Measurements from ENCODE around the gene RPRD1B.

The RPRD1B gene

GRCh38 chr20:38125157-38126056 lies 91.9 kb downstream of the RPRD1B start:
- DNase-seq = no peak

DNA sequence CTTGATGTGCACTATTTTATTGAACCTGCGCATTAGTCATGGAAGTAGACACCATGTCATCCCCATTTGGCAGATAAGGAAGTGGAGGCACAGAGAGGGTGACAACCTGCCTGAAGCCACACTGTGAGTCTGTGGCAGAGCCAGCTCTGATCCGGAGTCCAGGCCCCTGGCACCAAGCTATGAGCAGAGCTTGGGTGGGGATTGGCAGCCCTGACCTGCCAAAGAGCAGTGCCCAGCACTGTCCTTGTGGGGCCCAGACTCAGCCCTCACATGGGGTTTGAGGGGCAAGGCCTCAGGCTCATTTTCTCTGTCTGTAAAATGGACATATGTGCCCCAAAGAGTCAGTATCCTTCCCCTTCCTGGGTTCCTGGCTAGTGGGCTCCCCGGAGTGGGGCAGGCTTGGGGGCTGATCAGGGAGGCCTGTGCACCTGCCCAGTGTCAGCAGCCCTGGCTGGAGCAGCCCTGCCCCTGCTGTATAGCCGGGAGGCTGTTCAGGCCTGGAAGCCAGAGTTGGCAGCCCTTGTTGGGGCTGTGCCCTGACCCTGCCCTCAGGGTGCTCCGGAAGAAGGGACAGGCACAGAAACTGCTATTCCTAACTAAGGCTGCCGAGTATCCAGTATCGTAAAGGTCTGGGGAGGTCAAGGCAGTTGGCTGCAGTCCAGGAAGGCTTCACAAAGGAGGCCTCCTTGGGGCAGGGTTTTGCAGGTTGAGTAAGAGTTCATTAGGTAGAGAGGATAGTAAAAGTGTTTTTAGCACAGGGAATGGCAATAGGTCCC lies 92.8 kb downstream of the RPRD1B start:
- no peak for DNase-seq

- peak; percentile 6 for DNase-seq
Observed at GRCh38 chr20:38126932-38127621, 93.5 kb downstream of the RPRD1B start.

GRCh38 chr20:38127920-38128528 lies 94.5 kb downstream of the RPRD1B start:
- DNase-seq = peak; percentile 23

DNA sequence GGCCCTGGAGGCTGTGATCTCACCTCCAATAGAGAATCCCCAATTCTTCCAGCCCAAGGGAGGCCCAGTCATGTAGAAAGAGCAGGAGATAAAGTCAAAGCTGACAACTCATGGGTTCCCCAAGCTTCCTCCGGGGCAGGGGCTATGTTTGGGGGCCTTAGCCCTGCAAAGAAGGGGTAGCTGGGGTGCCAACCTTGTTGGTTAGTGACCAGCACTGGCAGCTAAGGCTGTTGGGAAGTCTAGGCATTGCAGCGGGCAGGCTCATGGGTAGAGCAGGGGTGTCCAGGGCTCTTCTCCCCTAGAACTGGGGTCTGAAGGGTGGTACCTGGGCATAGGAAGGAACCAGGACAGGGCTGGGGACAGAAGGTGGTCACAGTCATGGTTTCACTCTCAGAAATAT lies 95.1 kb downstream of the RPRD1B start:
- peak; percentile 12 for DNase-seq

GRCh38 chr20:38129248-38129865 lies 95.8 kb downstream of the RPRD1B start:
- DNase-seq = no peak

DNA sequence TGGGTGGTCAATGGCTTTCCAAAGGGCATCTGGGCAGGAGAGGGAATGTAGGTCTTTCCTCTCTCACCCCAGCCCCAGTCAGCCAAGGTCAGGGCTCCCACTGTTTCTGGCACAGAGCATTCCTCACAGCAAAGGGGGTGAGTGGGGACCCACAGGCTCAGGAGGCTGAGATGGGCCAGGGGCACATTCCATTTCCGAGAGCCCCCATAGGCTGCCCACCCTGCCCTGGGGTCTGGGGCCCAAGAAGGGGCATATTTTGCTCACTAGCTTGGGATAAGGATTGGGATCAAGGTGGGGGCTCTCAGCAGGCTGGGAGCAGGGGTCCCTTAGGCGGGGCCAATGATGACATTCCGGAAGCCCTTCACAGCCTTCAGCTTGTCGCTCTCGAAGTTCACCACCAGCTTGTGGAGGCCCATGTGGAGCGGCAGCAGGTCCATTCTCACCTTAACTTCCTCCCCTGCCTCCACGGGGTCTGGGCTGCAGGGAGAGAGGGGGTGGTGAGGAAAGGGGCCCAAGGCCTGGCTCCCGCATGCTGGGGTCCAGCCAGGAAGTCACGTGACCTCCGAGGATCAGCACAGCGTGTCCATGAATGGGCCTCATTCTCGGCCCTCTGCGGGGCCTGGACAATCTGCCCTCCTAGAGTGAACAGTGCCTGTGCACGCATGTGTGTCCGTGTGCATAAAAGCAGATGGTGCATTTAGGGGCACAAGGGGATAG lies 96.5 kb downstream of the RPRD1B start:
- DNase-seq = no peak

- DNase-seq = no peak
Observed at GRCh38 chr20:38130687-38131587, 97.4 kb downstream of the RPRD1B start.

DNA sequence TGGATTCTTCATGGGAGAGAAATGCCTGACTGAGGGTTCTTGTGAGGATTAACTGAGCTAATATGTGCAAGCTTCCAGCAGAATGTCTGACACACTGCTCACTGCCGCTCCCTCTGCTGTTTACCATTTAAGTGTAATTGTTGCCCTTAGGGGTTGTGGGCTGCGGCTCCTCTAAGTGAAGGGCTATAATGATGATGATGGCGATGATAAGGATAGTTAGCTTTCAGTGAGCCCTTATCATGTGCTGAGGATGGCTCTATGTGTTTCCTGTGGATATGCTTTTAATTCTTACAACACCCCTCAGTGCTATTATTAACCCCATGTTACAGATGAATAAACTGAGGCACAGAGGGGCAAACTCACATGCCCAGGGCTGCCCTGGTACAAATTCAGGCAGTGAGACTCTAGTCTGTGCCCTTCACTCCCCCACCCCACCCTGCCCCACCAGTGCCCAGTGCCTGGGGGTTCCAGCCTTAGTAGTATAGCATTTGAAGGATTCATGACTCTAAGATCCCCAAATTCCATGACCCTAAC lies 98.1 kb downstream of the RPRD1B start:
- DNase-seq = no peak

DNA sequence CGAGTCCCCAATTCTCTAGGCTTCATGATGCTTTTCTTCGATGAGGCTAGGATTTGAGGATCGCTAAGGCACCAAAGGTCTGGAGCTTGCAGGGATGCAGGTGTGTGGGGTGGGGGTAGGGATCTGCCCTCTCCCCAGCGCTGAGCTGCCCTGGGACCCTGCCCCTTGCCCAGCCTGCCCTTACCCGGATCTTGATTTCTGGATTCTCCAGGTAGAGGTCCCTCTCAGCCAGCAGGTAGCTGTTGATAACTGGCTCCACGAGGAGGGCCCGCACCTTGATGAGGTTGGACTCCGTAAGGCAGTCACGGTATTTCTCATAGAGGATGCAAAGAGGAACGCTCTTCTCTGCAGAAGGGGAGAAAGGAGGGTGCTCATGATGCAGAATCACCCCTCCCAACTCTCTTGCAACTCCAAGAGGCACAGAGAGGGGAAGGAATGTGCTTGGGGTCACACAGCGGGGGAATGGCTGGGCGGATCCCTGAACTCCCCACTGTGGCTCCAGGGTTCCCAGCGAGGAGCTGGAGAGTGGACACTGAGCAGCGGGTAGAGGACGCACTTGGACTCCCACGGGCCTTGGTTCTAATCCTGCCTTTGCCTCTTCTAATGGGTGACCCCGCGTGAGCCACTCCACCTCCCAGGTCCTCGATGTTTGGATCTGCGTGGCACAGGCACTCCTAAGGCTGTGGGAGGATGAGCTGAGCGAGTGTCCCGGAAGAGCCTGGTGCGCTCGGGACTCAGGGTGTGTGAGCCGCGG lies 98.8 kb downstream of the RPRD1B start:
- DNase-seq = no peak

DNA sequence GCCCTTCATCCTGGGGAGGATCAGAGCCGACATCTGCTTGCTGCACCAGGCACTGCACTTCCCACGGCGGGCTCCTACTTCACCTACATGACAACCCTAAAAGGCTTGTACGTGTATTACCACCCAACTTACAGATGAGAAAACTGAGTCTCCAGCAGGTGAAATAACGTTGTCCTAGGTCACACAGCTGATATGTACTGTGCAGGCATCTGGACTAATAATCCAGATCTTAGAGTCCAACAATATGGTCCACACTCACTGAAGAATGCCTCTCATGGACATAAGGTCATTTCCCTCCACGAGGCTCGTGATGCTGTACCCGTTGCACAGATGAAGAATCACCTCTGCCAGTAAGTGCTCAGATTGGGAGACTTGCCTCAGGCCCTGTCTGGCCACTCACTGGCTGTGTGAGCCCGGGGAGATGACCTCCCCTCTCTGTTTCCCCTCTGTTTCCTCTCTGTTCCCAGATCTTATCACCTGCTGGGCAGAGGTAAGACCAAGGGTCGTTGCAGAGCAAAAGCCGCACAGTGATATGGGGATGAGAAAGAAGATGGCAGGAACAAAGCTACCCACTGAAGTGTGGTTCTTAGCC lies 99.5 kb downstream of the RPRD1B start:
- no peak for DNase-seq

DNA sequence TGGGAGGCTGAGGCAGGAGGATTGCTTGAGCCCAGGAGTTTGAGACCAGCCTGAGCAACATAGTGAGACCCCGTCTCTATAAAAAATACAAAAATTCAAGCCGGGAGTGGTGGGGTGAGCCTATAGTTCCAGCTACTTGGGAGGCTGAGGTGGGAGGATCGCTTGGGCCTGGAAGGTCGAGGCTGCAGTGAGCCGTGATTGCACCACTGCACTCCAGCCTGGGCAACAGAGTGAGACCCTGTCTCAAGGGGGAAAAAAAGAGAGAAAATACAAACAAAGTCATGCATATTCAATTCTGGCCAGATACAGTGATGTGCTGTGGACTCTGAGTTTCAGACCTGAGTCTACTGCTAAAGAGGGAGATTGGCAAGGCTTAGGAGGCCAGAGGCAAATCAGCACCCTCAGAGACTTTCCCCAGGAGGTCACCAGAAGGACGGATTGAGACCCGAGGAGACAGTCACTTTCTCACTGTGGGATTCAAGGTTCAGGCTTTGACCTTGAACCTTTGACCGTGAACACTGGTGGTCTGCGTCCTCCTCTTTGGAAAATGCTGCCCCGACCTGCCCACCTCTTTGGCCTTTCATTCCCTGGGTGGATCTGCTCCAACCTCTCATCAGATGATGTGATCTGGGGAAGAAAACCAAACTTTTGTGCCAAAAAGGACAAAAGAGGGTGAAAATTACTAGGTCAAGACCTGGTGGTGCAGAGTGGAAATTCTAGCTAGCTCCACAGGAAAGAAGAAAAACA lies 100.3 kb downstream of the RPRD1B start:
- DNase-seq = no peak

- no peak for DNase-seq
Observed at GRCh38 chr20:38134427-38135270, 101.1 kb downstream of the RPRD1B start.

DNA sequence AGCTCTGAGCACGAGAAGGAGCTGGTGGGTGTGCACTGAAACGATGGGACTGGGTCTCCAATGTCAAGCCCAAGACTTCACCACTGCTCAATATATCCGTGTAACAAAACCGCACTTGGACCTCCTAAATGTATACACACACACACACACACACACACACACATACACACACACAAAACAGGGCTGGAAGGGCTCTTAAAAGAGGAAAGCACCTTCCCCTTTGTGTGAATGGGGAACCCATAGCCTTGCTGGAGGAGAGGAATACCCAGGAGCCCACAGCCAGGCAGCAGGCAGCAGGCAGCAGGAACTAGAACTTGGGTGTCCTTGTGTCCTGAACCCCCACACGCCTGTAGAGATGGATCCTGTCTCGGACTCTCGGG lies 101.7 kb downstream of the RPRD1B start:
- DNase-seq = no peak

DNA sequence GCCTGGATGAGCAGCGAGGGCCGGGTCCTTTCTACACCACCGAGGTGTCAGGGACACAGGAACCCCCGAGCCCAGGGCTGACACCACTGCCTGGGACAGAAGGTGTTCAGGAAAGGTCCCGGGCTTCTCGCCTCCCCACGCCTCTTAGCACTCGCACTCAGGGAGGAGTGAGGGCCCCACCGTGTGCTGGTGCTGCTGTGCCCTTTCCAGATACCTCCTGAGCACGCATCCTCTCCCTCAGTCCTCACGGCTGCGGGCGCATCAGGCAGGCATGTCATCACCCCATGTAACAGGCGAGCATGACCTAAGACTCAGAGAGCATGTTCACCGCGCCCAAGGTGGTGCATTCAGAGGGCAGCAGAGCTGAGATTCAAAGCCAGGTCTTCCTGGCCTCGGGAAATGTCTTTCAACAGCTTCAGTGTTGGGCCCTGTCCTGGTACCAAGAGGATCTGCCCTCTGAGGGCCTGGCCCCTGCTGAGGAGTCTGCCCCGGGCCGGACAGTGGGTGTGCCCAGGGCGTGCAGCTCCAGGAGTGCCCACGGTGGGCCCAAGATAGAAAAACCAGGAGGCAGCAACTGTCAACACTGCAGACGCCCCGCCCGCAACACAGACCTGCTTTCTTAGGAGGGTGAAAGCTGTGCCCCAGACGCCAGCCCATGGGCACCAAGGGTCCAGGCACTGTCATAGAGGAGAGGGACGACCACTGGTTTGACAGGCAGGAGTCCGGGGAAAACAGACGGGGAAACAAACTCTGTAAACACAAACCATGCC lies 102.3 kb downstream of the RPRD1B start:
- no peak for DNase-seq

DNA sequence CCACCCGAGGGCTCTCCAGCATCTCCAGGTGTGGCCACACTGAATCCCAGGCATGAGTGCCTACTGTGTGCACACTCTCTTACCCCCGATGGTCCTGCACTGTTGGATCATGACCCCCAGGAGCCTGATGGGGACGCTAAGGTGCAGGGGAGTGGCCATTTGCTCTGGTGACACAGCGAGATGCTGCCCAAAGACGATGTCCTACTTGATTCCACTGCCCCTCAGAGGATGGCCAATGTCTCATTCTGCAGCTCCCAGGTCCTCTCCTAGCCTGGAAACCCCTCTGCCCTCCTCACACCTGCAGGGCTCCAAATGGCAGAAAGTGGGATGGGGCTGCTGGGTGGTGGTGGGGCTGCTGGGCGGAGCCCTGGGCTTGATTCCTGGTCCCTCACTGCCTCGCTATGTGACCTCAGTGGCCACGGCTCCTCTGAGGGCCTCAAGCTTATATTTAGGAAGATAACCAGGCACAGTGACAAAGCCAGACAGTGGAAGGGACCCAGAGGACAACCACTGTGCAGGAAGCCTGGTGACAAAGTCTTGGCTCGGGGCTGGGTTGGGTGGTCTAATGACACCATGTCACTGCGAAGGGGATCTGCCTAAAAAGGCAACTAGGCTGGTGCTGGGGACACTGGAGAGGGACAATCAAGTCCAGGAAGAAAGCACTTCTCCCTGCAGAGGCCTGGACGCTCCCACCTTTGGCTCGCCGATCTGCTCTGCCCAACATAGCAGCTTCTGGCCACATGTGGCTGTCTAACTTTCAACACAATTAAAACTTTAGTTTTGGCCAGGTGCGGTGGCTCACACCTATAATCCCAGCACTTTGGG lies 103.1 kb downstream of the RPRD1B start:
- DNase-seq = no peak
